Measurements from ENCODE around the gene PHAF1. TPM values are rescaled to one million over a fixed set of nuclear protein-coding genes. Genes with fewer than 3 reads are reported as not detected.

PHAF1 gene
- total and polyA plus RNA-seq, 2 donors (not counting 1 experiment from before 2014, with no cell fraction given): 18.8 to 20.7 TPM

- intact Hi-C loops (cut with micrococcal nuclease): no loop called here
- TF ChIP-seq CTCF (IDR thresholded peaks at IDR 0.05): no peak
- no peak for TF ChIP-seq EZH2 (IDR thresholded peaks at IDR 0.05; ENCODE audit: borderline replicate concordance, insufficient read depth, low read depth, low read length, poor library complexity, severe bottlenecking)
- no peak overlapping the region for H3K9ac ChIP-seq (ENCODE audit: low read length)
- WGBS (ENCODE audit: insufficient coverage): 100% methylated on average over 2 of the region's 4 CpGs
- H3K9me3 ChIP-seq (ENCODE audit: control extremely low read depth in 1 of 3, control insufficient read depth in 2 of 3, insufficient read depth in 1 of 3, low read length in 2 of 3): no peaks in the 10 kb centered on the region
- H2AFZ ChIP-seq (ENCODE audit: insufficient read depth, low read depth, low read length, poor library complexity, severe bottlenecking): no peak overlapping the region
- CTCF ChIA-PET: interaction anchor here (0.9 to 1.3 kb wide), 3 partner anchors 27 to 65 kb away, joined by 3 to 8 read pairs (median 3); no protein-coding TSS in a partner anchor
- Mint-ChIP-seq H3K27ac (no peak overlapping the region), H3K4me1 (peaks cover 25% of the 10 kb centered on the region), H3K9me3 (ENCODE audit: insufficient read depth) (no peaks in the 10 kb centered on the region), H3K27me3 (no peaks in the 10 kb centered on the region), H3K4me3 (no peak overlapping the region)
- POLR2A ChIA-PET: interaction anchor here (0.7 kb wide), 1 partner anchor 56 kb away, joined by 4 read pairs; no protein-coding TSS in a partner anchor
- peaks cover 0 to 4% of the 10 kb centered on the region in 2 experiments for H3K36me3 ChIP-seq (replicated peaks in 1 of 2; ENCODE audit: control extremely low read depth in 1 of 2, control insufficient read depth in 1 of 2, extremely low read depth in 1 of 2, insufficient read depth in 2 of 2, low read length in 1 of 2)
- peaks cover 64% of the 10 kb centered on the region for H3K79me2 ChIP-seq (ENCODE audit: control insufficient read depth, insufficient read depth, low read length)
- H3K27ac ChIP-seq (ENCODE audit: low read length in 2 of 2): no peak overlapping the region
- DNase-seq (no peak), ATAC-seq (ENCODE audit: low read depth) (no peak)
- peaks cover 15 to 23% of the 10 kb centered on the region in 2 donors for H3K4me1 ChIP-seq (ENCODE audit: control insufficient read depth in 2 of 2, insufficient read depth in 2 of 2, low read length in 2 of 2)
- no peaks in the 10 kb centered on the region for H3K27me3 ChIP-seq (replicated peaks in 1 of 4; ENCODE audit: control extremely low read depth in 1 of 4, control insufficient read depth in 3 of 4, insufficient read depth in 4 of 4, low read length in 3 of 4)
- H3K4me2 ChIP-seq (replicated peaks; ENCODE audit: low read depth, low read length, poor library complexity, severe bottlenecking): no peak overlapping the region
- peaks cover 26% of the 10 kb centered on the region for H4K20me1 ChIP-seq (ENCODE audit: control insufficient read depth, insufficient read depth, low read length, poor library complexity, severe bottlenecking)
- no peak overlapping the region for H3K4me3 ChIP-seq (ENCODE audit: control extremely low read depth in 1 of 5, extremely low read depth in 1 of 5, insufficient read depth in 1 of 5, low read depth in 2 of 5, low read length in 4 of 5)
Measured at GRCh38 chr16:67112591-67113399, 3.1 kb downstream of the PHAF1 start.

GRCh38 chr16:67114793-67115192, 5.1 kb downstream of the PHAF1 start:
- Histone ChIP-seq H3K9ac (ENCODE audit: low read length) (no peak overlapping the region), H3K4me1 (ENCODE audit: control insufficient read depth in 2 of 2, insufficient read depth in 2 of 2, low read length in 2 of 2) (peaks cover 11 to 16% of the 10 kb centered on the region in 2 donors), H4K20me1 (ENCODE audit: control insufficient read depth, insufficient read depth, low read length, poor library complexity, severe bottlenecking) (peaks cover 26% of the 10 kb centered on the region), H3K4me2 (replicated peaks; ENCODE audit: low read depth, low read length, poor library complexity, severe bottlenecking) (no peak overlapping the region), H3K4me3 (ENCODE audit: control extremely low read depth in 1 of 5, extremely low read depth in 1 of 5, insufficient read depth in 1 of 5, low read depth in 2 of 5, low read length in 4 of 5) (no peak overlapping the region), H3K79me2 (ENCODE audit: control insufficient read depth, insufficient read depth, low read length) (peaks cover 75% of the 10 kb centered on the region), H3K27ac (ENCODE audit: low read length in 2 of 2) (no peak overlapping the region), H3K9me3 (ENCODE audit: control extremely low read depth in 1 of 3, control insufficient read depth in 2 of 3, insufficient read depth in 1 of 3, low read length in 2 of 3) (no peaks in the 10 kb centered on the region), H3K36me3 (replicated peaks in 1 of 2; ENCODE audit: control extremely low read depth in 1 of 2, control insufficient read depth in 1 of 2, extremely low read depth in 1 of 2, insufficient read depth in 2 of 2, low read length in 1 of 2) (peaks cover under 1 to 4% of the 10 kb centered on the region in 2 experiments), H3K27me3 (replicated peaks in 1 of 4; ENCODE audit: control extremely low read depth in 1 of 4, control insufficient read depth in 3 of 4, insufficient read depth in 4 of 4, low read length in 3 of 4) (no peaks in the 10 kb centered on the region), H2AFZ (ENCODE audit: insufficient read depth, low read depth, low read length, poor library complexity, severe bottlenecking) (no peak overlapping the region)
- Mint-ChIP-seq H3K27me3 (no peaks in the 10 kb centered on the region), H3K9me3 (ENCODE audit: insufficient read depth) (no peaks in the 10 kb centered on the region), H3K27ac (no peak overlapping the region), H3K4me1 (peaks cover 19% of the 10 kb centered on the region), H3K4me3 (no peak overlapping the region)
- CTCF ChIA-PET: interaction anchor here (1.1 kb wide), 1 partner anchor 41 kb away, joined by 3 read pairs; no protein-coding TSS in a partner anchor
- intact Hi-C loops (cut with micrococcal nuclease): no loop called here
- TF ChIP-seq EZH2 (IDR thresholded peaks at IDR 0.05; ENCODE audit: borderline replicate concordance, insufficient read depth, low read depth, low read length, poor library complexity, severe bottlenecking) (no peak), CTCF (IDR thresholded peaks at IDR 0.05) (no peak)
- POLR2A ChIA-PET: no interaction called here
- 77% methylated on average over 2 of the region's 2 CpGs for WGBS (ENCODE audit: insufficient coverage)
- DNase-seq (no peak), ATAC-seq (ENCODE audit: low read depth) (no peak)
